Measurements from ENCODE around the gene WRAP53.

Gene WRAP53

GRCh38 chr17:7748076-7748775 lies 59.9 kb downstream of the WRAP53 start:
- Histone ChIP-seq H3K4me1 (ENCODE audit: low read length) (no peaks in the 10 kb centered on the region), H2AFZ (ENCODE audit: low read length) (no peak overlapping the region), H3K9me2 (replicated peaks; ENCODE audit: insufficient read depth, low read length) (no peaks in the 10 kb centered on the region), H3K9ac (ENCODE audit: low read length) (no peak overlapping the region), H3K79me2 (ENCODE audit: low read length) (no peaks in the 10 kb centered on the region), H4K20me1 (ENCODE audit: insufficient read depth, low read length) (no peaks in the 10 kb centered on the region), H3K27me3 (replicated peaks; ENCODE audit: insufficient read depth, low read length) (peaks cover 63% of the 10 kb centered on the region), H3K36me3 (replicated peaks; ENCODE audit: insufficient read depth, low read length) (no peaks in the 10 kb centered on the region), H3K27ac (ENCODE audit: low read length) (no peak overlapping the region), H3K4me3 (ENCODE audit: low read length) (no peak overlapping the region), H3K9me3 (replicated peaks; ENCODE audit: insufficient read depth, low read length) (no peaks in the 10 kb centered on the region), H3K4me2 (ENCODE audit: low read depth, low read length) (no peak overlapping the region), H3F3A (ENCODE audit: insufficient read depth, low read length) (no peaks in the 10 kb centered on the region)
- TF ChIP-seq EZH2phosphoT487 (IDR thresholded peaks at IDR 0.05; ENCODE audit: low read length) (no peak), EZH2 (optimal IDR thresholded peaks at IDR 0.05; ENCODE audit: low read depth, low read length) (no peak)
- TF ChIP-seq, protein P1, sequence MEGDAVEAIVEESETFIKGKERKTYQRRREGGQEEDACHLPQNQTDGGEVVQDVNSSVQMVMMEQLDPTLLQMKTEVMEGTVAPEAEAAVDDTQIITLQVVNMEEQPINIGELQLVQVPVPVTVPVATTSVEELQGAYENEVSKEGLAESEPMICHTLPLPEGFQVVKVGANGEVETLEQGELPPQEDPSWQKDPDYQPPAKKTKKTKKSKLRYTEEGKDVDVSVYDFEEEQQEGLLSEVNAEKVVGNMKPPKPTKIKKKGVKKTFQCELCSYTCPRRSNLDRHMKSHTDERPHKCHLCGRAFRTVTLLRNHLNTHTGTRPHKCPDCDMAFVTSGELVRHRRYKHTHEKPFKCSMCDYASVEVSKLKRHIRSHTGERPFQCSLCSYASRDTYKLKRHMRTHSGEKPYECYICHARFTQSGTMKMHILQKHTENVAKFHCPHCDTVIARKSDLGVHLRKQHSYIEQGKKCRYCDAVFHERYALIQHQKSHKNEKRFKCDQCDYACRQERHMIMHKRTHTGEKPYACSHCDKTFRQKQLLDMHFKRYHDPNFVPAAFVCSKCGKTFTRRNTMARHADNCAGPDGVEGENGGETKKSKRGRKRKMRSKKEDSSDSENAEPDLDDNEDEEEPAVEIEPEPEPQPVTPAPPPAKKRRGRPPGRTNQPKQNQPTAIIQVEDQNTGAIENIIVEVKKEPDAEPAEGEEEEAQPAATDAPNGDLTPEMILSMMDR (IDR thresholded peaks at IDR 0.05; ENCODE audit: low read length) = no peak
- no peak for DNase-seq

GRCh38 chr17:7750321-7750821 lies 62.1 kb downstream of the WRAP53 start:
- H3K27me3 ChIP-seq (replicated peaks; ENCODE audit: insufficient read depth, low read length) = peaks cover 71% of the 10 kb centered on the region
- H3K79me2 ChIP-seq (ENCODE audit: low read length) = no peaks in the 10 kb centered on the region
- no peak overlapping the region for H3K27ac ChIP-seq (ENCODE audit: low read length)
- H4K20me1 ChIP-seq (ENCODE audit: insufficient read depth, low read length) = no peaks in the 10 kb centered on the region
- H3K4me3 ChIP-seq (ENCODE audit: low read length) = no peak overlapping the region
- no peaks in the 10 kb centered on the region for H3K9me3 ChIP-seq (replicated peaks; ENCODE audit: insufficient read depth, low read length)
- no peak overlapping the region for H2AFZ ChIP-seq (ENCODE audit: low read length)
- H3F3A ChIP-seq (ENCODE audit: insufficient read depth, low read length) = no peaks in the 10 kb centered on the region
- H3K9ac ChIP-seq (ENCODE audit: low read length) = no peak overlapping the region
- DNase-seq = no peak
- no peaks in the 10 kb centered on the region for H3K9me2 ChIP-seq (replicated peaks; ENCODE audit: insufficient read depth, low read length)
- H3K4me1 ChIP-seq (ENCODE audit: low read length) = no peaks in the 10 kb centered on the region
- H3K36me3 ChIP-seq (replicated peaks; ENCODE audit: insufficient read depth, low read length) = no peaks in the 10 kb centered on the region
- H3K4me2 ChIP-seq (ENCODE audit: low read depth, low read length) = no peak overlapping the region
- TF ChIP-seq, protein P1 (IDR thresholded peaks at IDR 0.05; ENCODE audit: low read length) = no peak
- TF ChIP-seq EZH2phosphoT487 (IDR thresholded peaks at IDR 0.05; ENCODE audit: low read length) (no peak), EZH2 (optimal IDR thresholded peaks at IDR 0.05; ENCODE audit: low read depth, low read length) (no peak)

Measured in MM.1S (cell line).